HG03439 (cell line): ENCODE data around the gene NRN1.
"Not testable (repeated sequence)": the region's sequence is repeated elsewhere in the genome, so short reads cannot be mapped to it uniquely, and the experiment has no call there.

Experiments used
- ATAC-seq: cut with Tn5 transposase; IDR thresholded peaks from one replicate; pipeline ENCODE4 v1.9.1; 2021; ENCODE audit warnings: mild to moderate bottlenecking, moderate library complexity; ENCODE audit not compliant: unreplicated experiment

NRN1 gene

GRCh38 chr6:6006428-6007365, at the start of gene NRN1:
Gene NRN1, minus strand, starts transcription at chr6:6006925. Its CDS starts 176 bp downstream, at chr6:6006749.
- no peak for ATAC-seq

DNA sequence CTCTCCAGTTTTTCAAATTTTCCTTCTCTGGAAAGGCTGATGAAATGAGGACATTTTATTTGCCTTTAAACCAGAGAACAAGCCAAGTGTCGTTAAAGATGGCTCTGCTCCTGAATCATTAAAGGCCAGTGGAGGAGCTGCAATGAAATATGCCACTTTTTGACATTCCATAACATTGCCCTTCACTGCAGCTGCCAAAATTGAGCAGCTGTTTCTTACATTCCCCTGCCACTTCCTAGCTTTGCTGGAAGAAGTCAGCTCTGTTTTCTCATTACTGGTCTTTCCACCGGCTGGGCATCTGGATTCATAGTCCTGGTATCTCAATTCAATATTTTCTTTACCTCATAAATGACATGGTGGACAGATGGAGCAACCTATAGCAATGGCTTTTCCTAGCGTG, 45.5 kb upstream of the NRN1 start:
- ATAC-seq: no peak

- ATAC-seq: no peak
These were observed 40.0 kb upstream of the NRN1 start for GRCh38 chr6:6046716-6047115.

DNA sequence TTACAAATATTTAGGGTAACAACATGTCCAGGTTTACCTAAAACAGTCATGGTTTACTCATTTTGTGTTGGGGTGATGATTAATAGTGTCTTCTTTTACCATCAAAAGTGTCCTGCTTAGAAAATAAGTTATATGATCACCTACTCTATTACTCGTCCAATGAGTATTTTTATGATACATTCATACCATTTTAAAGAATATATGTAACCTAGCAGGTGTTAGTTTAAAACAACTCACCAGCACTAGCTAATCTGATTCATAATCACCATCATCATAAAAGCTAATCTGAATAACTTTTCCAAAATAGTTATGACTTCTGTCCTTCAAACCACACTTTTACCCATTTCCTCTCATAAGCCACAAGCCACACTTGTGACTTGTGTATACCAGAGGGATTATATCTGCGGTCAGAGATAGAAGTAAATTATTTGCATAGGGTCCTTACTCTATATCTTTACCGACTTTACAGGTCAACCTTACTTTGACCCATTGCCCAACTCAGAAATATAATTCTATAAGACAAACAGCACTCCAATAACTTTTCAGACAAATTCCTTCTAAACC, 33.3 kb upstream of the NRN1 start:
- ATAC-seq: no peak

DNA sequence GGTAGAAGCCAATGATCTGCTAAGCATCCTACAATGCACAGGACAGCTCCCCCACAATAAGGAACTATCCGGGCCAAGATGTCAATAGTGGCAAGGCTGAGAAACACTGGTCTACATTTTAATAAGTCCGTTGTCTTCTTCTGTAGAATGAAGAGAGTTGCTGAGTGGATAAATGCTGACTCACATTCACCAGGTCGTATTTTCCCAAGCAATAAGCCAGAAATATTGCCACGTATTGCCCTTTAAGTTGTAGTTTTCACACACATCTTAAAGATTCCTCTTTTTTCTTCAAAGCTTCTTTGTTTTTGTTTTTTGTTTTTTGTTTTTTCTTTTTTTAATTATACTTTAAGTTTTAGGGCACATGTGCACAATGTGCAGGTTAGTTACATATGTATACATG, 30.5 kb upstream of the NRN1 start:
- no peak for ATAC-seq

- ATAC-seq: no peak
These were observed 27.1 kb upstream of the NRN1 start for GRCh38 chr6:6033858-6034257.

DNA sequence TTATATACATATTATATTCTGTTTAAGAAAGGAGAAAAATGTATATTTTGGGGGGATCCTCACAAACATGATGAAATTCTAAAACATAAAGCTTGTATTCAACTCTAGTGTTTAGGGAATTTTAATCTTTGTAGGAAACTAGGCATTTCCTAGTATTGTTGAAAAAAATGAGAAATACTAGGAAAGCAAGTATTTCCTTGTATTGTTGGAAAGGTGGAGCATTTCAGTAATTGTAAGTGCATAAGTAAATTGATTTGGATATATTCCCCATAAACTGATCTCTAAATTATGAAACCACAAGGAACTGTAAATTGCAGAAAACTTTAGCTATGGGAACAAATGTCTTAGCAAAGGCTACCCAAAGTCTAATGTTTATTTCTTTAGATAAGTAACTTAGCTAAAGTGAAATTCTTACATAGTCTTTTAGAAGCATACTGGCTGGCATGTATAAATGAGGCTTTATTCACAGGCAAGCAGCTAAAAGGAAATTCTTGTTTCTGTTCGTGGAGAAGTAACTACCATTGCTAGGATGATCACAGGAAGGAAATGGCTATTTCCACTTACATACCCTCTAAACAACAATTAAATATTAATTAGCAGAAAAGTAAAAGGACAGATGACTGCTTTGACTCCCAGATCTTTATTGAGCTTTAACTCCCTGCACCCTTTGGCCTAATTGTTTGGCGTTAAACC, 19.9 kb upstream of the NRN1 start:
- no peak for ATAC-seq

- ATAC-seq: no peak
These were observed 19.0 kb upstream of the NRN1 start for GRCh38 chr6:6025736-6026135.

- ATAC-seq: no peak
These were observed 17.5 kb upstream of the NRN1 start for GRCh38 chr6:6024220-6024619.

DNA sequence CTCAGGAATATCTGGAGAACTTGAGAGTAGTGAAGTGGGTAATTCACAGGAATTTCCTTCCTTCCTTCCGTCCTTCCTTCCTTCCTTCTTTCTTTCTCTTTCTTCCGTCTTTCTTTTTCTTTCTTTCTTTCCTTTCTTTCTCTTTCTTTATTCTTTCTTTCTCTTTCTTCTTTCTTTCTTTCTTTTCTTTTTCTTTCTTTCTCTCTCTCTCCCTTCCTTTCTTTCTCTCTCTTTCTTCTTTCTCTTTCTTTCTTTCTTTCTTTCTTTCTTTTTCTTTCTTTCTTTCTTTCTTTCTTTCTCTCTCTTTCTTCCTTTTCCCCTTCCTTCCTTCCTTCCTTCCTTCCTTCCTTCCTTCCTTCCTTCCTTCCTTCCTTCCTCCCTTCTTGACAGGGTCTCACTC, 16.1 kb upstream of the NRN1 start:
- ATAC-seq: not testable (repeated sequence)

GRCh38 chr6:6008648-6009421, 2.1 kb upstream of the NRN1 start:
- ATAC-seq: peak; percentile 78

GRCh38 chr6:6008089-6008647, 1.4 kb upstream of the NRN1 start:
- peak; percentile 15 for ATAC-seq

DNA sequence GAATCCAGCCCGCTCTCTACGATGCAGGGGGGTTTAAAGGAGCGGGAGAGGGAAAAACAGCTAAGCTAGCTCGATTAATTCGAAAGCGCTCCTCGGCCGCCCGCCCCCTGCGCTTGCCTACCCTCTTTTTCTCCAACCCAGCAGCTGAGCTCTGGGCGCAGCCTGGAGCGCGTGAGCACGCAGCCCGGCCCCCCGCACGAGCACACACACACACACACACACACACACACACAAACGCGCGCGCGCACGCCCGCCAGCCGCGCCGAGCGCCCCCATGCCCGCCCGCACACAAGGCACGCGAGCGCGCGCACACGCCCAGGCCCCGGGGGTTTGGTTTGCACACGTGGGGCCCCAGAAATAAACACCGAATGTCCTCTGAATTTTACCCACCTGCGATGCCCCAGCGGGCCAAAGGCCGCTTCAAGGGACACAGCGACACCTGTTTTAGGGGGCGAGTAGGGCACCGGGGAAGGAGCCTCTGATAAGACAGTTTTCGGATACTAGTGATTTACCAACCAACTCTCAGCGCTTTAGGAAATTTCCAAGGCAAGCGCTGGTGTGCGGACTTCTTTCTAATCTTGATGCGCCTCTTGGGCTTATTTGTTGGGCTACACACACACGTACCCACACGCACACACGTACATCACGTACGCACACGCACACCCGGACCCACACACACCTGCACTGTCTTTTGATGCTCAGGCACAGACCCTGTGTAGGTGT, 802 bp upstream of the NRN1 start:
- no peak for ATAC-seq

DNA sequence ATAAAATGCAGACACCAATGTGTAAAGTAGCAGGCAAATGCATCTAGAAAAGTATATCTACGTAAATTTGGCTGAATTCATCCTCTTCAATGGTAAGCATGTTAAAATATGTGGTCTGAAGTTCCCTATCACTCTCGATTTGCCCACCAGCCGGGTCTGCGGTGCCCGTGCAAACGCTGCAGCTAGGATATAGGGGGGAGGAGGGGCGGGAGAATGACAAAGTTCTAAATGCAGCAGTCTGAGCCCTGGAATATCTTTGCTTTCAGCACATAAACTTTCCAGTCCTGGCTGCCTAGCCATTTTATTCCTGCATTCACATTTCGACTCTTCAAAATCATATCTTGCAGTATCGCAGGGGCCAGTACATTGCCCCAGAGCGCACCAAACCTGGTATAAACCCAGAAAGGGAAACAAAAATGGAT, 708 bp downstream of the NRN1 start:
- no peak for ATAC-seq

DNA sequence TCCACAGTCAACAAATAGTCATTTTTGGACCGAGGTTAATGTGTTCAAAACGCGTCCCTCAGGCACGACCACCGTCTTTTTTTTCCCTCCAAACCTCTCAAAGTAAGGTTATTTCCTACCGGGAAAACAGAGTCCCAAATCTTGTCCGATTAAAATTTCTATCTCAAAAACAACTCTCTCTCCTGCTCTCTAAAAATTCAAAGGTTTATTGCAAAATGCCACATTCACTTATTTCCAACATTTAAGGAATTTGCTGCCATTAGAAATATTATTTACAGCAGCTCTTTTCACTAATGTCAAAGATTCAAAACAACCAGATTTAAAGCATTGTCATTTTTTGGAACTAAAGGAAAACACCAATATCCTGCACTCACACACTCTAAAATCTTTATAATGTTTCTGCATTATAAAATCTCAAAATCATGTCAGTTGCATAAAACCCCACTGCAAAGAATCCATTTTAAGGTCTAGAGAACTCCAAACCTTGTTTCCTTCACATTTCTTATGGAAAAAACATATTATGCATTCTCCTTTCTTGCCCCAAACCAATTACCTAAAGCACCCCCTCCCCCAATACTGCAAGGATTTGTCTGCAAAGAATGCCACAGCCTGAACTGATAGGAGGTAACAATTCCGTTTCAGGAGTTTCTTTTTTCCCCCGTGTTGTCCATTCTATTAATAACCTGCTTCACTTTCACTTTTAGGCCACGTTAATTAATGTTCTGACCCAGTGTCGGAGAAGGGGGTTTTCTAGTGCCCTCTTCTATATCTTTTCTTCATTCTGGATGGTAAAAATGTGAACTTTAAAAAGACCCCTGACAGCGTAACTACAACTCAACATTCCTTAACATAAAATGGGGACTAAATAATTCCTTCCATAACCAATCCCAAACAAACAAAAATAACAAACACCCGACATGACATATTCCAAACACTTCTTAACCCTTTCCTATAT, 1.4 kb downstream of the NRN1 start:
- ATAC-seq: no peak

- ATAC-seq: no peak
These were observed 2.2 kb downstream of the NRN1 start for GRCh38 chr6:6004390-6004995.

- no peak for ATAC-seq
These were observed 2.9 kb downstream of the NRN1 start for GRCh38 chr6:6003621-6004366.
